GM21717 (cell line): ENCODE data around the gene SRR.

ENCODE experiments used
- ATAC-seq: cut with Tn5 transposase; IDR thresholded peaks from one replicate; pipeline ENCODE4 v1.9.1; 2021; ENCODE audit warnings: mild to moderate bottlenecking, moderate library complexity; ENCODE audit not compliant: unreplicated experiment

The SRR gene

GRCh38 chr17:2338315-2338657 is 34.5 kb downstream of the SRR start:
- ATAC-seq, result no peak

GRCh38 chr17:2343421-2343820 is 39.7 kb downstream of the SRR start:
- no peak for ATAC-seq

- ATAC-seq, result no peak
Measured at GRCh38 chr17:2344528-2344927, 40.8 kb downstream of the SRR start.

- no peak for ATAC-seq
Measured at GRCh38 chr17:2346475-2346874, 42.7 kb downstream of the SRR start.

GRCh38 chr17:2347805-2348685 is 44.3 kb downstream of the SRR start:
- no peak for ATAC-seq

GRCh38 chr17:2351269-2351668 is 47.5 kb downstream of the SRR start:
- ATAC-seq, result no peak

- ATAC-seq, result no peak
Measured at GRCh38 chr17:2354311-2354710, 50.6 kb downstream of the SRR start.

- ATAC-seq, result no peak
Measured at GRCh38 chr17:2357237-2357636, 53.5 kb downstream of the SRR start.

GRCh38 chr17:2357931-2358434 is 54.2 kb downstream of the SRR start:
- ATAC-seq, result no peak

- ATAC-seq, result no peak
Measured at GRCh38 chr17:2361010-2361760, 57.4 kb downstream of the SRR start.

GRCh38 chr17:2362016-2362415 is 58.3 kb downstream of the SRR start:
- ATAC-seq, result no peak

- ATAC-seq, result no peak
Measured at GRCh38 chr17:2362416-2362815, 58.7 kb downstream of the SRR start.

- ATAC-seq, result no peak
Measured at GRCh38 chr17:2362881-2363280, 59.1 kb downstream of the SRR start.

- no peak for ATAC-seq
Measured at GRCh38 chr17:2363318-2363717, 59.6 kb downstream of the SRR start.

GRCh38 chr17:2363851-2364762 is 60.4 kb downstream of the SRR start:
- ATAC-seq, result no peak

GRCh38 chr17:2364763-2365116 is 61.0 kb downstream of the SRR start:
- ATAC-seq, result no peak

- ATAC-seq, result no peak
Measured at GRCh38 chr17:2365132-2365531, 61.4 kb downstream of the SRR start.

GRCh38 chr17:2366747-2367494 is 63.2 kb downstream of the SRR start:
- no peak for ATAC-seq

GRCh38 chr17:2368359-2368758 is 64.6 kb downstream of the SRR start:
- no peak for ATAC-seq

GRCh38 chr17:2369039-2369438 is 65.3 kb downstream of the SRR start:
- no peak for ATAC-seq
